ENCODE results near the gene VOPP1.

Gene VOPP1

DNA sequence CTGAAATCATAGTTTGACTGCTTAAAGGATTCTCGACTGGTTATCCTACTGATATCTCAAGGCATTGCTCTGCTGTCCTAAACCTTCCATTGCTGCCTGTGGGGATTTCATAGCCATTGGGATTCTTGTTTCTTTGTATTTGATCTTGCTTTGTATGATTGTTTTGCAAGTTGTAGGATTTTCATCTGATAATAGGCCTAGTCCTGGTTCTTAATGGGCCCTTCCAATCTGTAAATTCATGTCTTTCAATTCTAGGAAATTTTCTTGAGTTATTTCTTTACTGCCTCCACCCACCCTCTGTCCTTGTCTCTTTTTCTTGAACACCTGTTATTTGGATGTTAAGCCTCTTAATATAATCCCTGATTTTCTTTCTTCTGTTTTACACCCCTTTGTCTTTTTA lies 134.9 kb downstream of the VOPP1 start:
- no peak for DNase-seq (ENCODE audit: low read depth, low spot score)

DNA sequence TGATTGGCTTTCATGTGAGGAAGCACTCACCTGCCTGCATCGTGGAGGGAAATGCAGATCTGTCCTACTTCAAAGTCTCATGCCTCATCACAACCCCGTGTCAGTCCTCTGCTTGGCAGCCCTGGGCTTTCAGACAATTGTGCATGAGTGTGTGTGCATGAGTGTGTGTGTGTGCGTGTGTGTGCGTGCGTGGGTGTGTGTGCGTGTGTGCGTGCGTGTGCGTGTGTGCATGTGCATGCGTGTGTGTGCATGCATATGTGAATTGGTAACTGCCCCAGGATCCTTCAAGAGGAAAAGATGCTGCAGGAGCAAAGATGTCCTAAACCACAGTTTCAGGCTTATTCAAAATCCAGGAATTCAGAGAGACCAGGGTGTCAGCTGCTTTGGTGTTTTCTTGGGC lies 135.8 kb downstream of the VOPP1 start:
- no peak for DNase-seq (ENCODE audit: low read depth, low spot score)

DNA sequence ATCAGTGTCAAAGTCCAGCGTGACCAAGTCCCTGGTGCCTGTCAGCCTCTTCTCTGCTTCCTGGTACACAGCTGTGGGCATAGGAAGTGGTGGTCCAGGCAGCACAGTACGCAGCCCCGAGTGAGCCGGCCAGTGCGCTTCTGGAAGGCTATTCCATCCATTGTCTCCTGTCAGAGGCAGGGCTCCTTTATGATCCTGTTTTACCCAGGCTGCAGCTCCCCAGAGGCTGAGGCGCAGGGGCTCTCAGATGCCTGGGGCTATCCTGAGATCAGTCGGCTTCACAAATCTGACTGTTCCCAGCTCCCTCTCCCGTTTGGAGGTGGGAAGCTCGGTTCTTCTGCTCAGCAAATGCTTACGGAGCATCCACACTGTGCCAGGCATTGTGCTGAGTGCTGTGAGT lies 136.8 kb downstream of the VOPP1 start:
- no peak for DNase-seq (ENCODE audit: low read depth, low spot score)

DNA sequence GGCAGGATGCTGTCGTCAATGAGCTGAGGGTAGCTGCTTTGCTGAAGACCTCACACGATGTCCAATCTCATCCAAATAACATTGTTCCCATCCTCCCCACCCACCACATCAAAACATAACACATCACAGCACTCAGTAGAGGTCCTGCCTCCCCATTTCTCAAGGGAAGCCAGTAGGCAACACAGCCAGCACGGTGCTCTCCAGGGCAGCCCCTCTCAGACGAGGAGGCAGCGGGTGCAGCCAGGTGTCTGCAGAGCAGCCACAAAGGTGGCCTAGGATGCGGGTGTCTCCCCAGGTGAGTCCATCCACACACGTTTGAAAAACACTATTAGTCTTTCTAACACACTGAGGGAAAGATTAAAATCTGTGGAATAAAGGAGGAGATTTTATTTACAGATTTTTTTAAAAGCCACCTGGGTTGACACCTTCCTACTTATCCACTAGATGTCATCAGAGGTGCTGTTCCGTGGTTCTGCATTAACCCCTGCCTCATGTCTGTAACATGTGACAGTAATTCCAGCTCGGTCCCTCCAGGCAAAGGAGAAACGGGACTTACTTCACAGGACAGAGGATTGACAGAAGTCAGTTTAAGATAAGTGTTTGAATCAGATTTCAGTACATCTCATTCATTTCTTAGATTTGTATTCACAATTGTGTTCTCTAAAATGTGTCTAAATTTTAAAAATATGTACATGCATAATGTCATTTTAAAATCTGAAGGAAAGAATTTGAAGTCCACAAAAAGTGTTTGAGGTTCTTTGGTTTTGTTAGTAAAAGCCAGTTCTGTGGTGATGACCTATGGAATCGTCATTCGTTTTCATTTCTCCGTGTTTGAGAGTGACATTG lies 139.1 kb downstream of the VOPP1 start:
- DNase-seq (ENCODE audit: low read depth, low spot score) = no peak

DNA sequence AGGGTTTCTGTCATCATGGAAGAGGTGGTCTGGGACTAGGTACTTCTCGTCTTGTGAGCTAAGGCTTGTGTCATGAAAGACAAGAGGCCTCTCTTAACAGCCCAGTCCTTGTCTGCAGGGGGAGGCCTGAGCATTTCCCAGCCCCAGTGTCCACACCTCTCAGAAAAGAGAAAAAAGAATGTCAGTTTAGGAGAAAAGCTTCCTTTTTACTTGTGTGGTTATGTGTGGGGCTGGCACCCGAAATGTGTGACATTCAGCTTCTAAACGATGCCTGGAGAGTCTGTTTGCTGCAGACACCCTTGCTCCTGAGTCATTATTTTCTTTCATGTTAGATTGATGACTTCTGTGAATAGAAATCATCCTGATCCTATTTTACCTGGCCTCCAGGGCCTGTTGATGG lies 139.8 kb downstream of the VOPP1 start:
- no peak for DNase-seq (ENCODE audit: low read depth, low spot score)

DNA sequence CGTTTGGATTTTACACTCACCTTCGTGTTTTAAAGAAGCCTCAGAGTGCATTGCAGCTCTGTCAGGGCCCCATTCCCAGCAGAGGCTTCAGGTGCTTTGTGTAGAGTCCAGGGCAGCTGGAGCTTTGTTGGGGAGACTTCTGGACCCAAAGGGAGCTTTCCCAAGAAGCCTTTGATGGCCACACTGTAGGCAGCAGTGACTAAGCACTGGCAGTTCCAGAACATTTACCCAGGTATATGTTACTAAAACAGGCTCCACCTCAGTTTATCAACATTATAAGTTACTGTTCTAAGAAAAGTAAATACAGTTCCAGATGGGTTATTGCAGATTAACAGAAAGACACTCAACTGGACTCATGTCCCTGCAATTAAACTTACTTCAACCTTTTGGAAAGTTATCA lies 140.4 kb downstream of the VOPP1 start:
- DNase-seq (ENCODE audit: low read depth, low spot score) = no peak

DNA sequence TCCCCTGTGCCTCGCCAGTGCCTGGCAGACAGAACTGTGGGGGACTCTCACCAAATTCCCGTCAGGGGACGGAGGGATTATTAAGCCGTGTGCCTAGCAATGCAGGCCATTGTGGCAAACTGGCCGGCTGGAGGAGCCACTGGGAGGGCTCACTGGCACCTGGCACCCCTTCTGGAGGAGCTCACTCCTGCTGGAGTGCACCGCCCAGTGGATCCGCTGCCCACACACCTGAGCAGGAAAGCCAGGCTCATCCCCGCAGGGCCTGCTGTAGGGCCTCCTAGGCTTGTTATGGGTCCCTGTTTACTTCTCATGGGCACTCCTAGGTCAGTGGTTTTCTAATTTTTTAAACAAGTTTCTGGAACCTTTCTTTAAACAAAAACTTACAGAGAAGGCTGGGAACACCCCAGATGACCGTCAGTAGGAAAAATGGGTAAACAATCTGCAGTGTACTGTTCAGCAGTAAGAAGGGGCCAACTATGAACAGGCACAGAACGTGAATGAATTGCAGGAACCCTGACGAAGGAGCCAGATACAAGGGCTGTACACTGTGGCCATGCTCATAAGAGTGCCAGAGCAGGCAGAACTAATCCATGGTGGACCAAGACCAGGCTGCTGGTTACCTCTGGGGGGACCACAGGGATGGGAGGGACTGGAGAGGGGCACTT lies 142.3 kb downstream of the VOPP1 start:
- DNase-seq (ENCODE audit: low read depth, low spot score) = no peak

DNA sequence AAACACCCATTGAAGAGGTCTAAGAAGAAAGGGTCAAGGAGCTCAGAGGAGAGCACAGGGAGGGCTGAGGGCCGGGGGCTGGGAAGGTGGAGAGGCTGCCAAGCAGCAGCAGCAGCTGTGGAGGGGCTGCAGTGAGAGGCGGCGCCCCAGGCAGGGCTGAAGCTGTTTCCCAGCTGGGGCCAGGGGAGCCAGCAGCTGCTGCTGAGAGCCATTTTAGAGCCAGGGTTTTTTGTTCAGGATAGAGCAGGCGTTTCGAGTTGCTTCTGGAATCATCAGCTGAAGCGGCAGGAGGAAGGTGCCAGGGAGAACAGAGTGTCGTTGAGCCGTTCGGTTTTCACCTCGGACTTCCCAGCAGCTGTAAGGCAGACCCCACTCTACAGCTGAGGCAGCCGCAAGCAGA lies 144.5 kb downstream of the VOPP1 start:
- DNase-seq (ENCODE audit: low read depth, low spot score) = no peak

DNA sequence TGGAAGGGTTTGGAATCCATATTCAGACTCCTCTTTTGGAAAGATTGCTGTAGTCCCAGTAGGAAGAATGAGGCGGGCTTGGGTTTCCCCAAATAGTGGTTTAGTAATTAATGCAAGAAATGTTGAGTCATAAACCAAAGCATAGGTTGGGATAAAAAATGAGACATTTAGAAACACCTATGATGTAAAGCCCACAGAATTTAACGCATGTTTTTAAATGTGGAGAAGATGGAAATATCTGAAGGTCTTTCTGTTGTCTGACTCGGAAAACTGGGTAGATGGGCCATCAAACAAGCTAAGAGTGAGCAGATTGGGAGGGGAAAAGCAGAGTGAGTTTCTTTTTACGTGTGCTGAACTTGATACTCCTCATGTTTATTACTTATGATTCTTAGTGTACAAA lies 145.0 kb downstream of the VOPP1 start:
- DNase-seq (ENCODE audit: low read depth, low spot score) = no peak

DNA sequence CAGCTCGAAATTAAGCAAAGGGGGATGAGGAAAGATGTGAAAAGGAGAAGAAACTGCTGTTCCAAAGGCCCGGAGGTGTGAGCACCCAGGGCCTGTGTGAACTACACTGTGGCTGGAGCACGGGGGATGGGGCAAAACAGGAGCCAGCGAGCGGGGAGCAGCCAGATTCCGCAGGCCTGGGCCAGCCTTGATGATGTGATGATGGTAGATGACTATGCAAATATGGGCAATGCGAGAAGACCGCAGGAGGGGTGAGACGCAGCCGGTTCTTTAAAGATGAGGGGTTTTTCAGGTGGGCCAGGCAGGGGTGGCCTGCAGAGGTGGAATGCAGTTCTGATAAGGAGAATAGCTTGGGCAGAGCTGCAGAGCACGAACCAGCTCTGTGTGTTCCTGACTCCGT lies 145.6 kb downstream of the VOPP1 start:
- no peak for DNase-seq (ENCODE audit: low read depth, low spot score)

DNA sequence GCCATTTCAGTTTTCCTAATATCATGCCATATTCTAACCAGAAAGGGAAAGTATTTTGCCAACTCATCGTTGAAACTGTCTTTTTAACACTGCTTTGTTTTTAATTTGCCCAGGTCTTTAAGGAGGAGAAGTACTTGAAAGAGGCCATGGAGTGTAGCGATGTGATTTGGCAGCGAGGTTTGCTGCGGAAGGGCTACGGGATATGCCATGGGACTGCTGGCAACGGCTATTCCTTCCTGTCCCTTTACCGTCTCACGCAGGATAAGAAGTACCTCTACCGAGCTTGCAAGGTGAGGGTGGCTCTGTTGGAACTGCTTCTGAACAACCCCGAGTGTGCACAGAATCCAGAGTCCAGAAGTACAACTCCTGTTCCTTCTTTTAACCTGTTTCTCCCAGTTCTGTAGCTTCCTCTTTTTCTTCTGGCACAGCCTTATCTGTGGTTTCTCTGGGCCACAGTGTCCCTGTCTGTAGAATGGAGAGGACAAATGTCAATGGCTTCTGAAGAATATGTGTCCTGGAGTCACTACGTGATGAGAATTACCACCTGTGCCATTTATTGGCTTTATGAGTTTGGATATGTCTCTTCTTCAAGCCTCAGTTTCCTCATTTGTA lies 147.1 kb downstream of the VOPP1 start:
- no peak for DNase-seq (ENCODE audit: low read depth, low spot score)

DNA sequence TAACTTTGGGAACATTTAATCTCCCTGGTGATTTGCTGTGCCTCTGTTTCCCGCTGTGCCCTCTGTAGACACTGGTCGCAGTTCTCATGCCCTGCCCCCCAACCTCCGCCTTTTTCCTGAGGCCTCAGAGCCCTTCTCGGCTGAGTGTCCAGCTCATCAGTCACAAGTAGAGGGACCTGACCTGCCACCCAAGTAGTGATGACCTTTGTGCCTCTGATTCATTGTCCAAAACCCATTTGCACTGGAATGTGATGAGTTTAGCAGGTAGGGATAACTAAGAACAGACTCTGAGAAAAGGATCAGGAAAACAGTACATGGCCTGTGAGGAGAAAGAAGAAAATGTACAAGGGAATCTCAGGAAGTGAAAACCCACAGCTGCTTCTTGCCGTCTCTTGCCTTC lies 148.4 kb downstream of the VOPP1 start:
- no peak for DNase-seq (ENCODE audit: low read depth, low spot score)

DNA sequence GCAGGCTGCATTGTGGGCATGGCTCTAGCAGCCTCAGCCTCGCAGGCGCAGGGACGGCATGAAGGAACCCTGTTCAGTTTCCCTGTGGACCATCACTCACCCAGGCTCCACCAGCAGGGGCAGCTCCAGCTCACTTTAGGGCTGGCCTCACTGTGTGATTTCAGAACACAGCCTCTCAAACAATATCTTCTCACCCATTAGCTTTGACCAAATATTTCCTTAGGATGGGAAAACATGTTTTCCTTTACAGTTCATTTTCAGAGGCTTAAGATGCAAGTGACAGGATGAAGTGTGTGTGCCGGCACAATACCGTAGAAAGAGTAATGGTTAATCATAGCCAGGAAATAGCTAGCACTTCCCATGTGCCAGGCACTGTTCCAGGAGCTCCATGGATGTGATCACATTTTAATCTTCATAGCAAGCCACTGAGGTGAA lies 149.0 kb downstream of the VOPP1 start:
- no peak for DNase-seq (ENCODE audit: low read depth, low spot score)
